Measurements from ENCODE around the gene PIGU.
"Not testable (repeated sequence)": the region's sequence is repeated elsewhere in the genome, so short reads cannot be mapped to it uniquely, and the experiment has no call there.

The PIGU gene

GRCh38 chr20:34676642-34677373 is at the start of gene PIGU:
Gene PIGU (minus strand): TSS chr20:34677092. CDS start chr20:34677085, 7 bp downstream.
- DNase-seq (ENCODE audit: low spot score), result peak; percentile 96

GRCh38 chr20:34724172-34724571 is 47.3 kb upstream of the PIGU start:
- no peak for DNase-seq (ENCODE audit: low spot score)

GRCh38 chr20:34722560-34722959 is 45.7 kb upstream of the PIGU start:
- not testable (repeated sequence) for DNase-seq (ENCODE audit: low spot score)

GRCh38 chr20:34720266-34720665 is 43.4 kb upstream of the PIGU start:
- DNase-seq (ENCODE audit: low spot score), result no peak

GRCh38 chr20:34719242-34720017 is 42.5 kb upstream of the PIGU start:
- not testable (repeated sequence) for DNase-seq (ENCODE audit: low spot score)

GRCh38 chr20:34717230-34718095 is 40.6 kb upstream of the PIGU start:
- no peak for DNase-seq (ENCODE audit: low spot score)

GRCh38 chr20:34716921-34717229 is 40.0 kb upstream of the PIGU start:
- no peak for DNase-seq (ENCODE audit: low spot score)

- DNase-seq (ENCODE audit: low spot score), result no peak
Measured at GRCh38 chr20:34715384-34715783, 38.5 kb upstream of the PIGU start.

- DNase-seq (ENCODE audit: low spot score), result not testable (repeated sequence)
Measured at GRCh38 chr20:34713944-34714515, 37.1 kb upstream of the PIGU start.

GRCh38 chr20:34713194-34713943 is 36.5 kb upstream of the PIGU start:
- DNase-seq (ENCODE audit: low spot score), result peak; percentile 92

- DNase-seq (ENCODE audit: low spot score), result no peak
Measured at GRCh38 chr20:34712525-34713192, 35.8 kb upstream of the PIGU start.

- no peak for DNase-seq (ENCODE audit: low spot score)
Measured at GRCh38 chr20:34711813-34712430, 35.0 kb upstream of the PIGU start.

GRCh38 chr20:34710861-34711574 is 34.1 kb upstream of the PIGU start:
- no peak for DNase-seq (ENCODE audit: low spot score)

GRCh38 chr20:34710568-34710839 is 33.6 kb upstream of the PIGU start:
- no peak for DNase-seq (ENCODE audit: low spot score)

- DNase-seq (ENCODE audit: low spot score), result no peak
Measured at GRCh38 chr20:34709831-34710567, 33.1 kb upstream of the PIGU start.

- DNase-seq (ENCODE audit: low spot score), result peak; percentile 70
Measured at GRCh38 chr20:34709044-34709830, 32.3 kb upstream of the PIGU start.

- DNase-seq (ENCODE audit: low spot score), result no peak
Measured at GRCh38 chr20:34708621-34709043, 31.7 kb upstream of the PIGU start.

Data from COLO829 (cell line).